Gastrocnemius medialis (tissue), 4 donors: ENCODE measurements around the gene FAM83C. TPM values are rescaled to one million over a fixed set of nuclear protein-coding genes. Genes with fewer than 3 reads are reported as not detected.
A peak's percentile ranks its signal among the peaks of the same experiment; 100 is the strongest.

Source experiments
- ATAC-seq, 2 donors: fragments of 150-250 bp; one replicate each; pipeline ENCODE4 v1.9.1; 2016
- DNase-seq, 2 donors: peaks; one replicate each; pipeline ENCODE4 v3.0.0-alpha.2; 2019
- H3K27ac ChIP-seq, 4 donors: fragments of 200-600 bp; sonication (generic); 1 replicate in 1 of 4; 2 replicates in 3 of 4; pipeline ENCODE4 v1.5.1; 2016 to 2018; ENCODE audit warnings: mild to moderate bottlenecking in 2 of 4, moderate library complexity in 1 of 4
- H3K27me3 ChIP-seq, 3 donors: fragments of 200-600 bp; sonication (generic) in 2 of 3; 1 replicate in 1 of 3; 2 replicates in 2 of 3; pipeline versions ENCODE4 v1.5.1 to v1.6.0; 2016 to 2019; ENCODE audit warnings: mild to moderate bottlenecking in 1 of 3, moderate library complexity in 1 of 3
- H3K36me3 ChIP-seq, 2 donors: fragments of 200-600 bp; sonication (generic) in 1 of 2; one replicate each; pipeline ENCODE4 v1.5.1; 2017 to 2018
- H3K4me1 ChIP-seq, 2 donors: fragments of 200-600 bp; sonication (generic) in 1 of 2; one replicate each; pipeline ENCODE4 v1.5.1; 2016 to 2017; ENCODE audit warnings: mild to moderate bottlenecking in 2 of 2
- H3K4me3 ChIP-seq, 4 donors: fragments of 200-600 bp; sonication (generic) in 3 of 4; 1 replicate in 1 of 4; 2 replicates in 3 of 4; pipeline ENCODE4 v1.5.1; 2016 to 2019; ENCODE audit warnings: mild to moderate bottlenecking in 2 of 4
- H3K9me3 ChIP-seq, 3 donors: fragments of 200-600 bp; sonication (generic) in 2 of 3; 1 replicate in 1 of 3; 2 replicates in 2 of 3; pipeline ENCODE4 v1.5.1; 2016 to 2019
- POLR2A ChIP-seq, 2 donors: fragments of 450-650 bp; IDR thresholded peaks; one replicate each; pipeline ENCODE4 v1.6.1; 2017; ENCODE audit warnings: antibody characterized with exemption in 2 of 2, mild to moderate bottlenecking in 2 of 2, moderate library complexity in 2 of 2
- in situ Hi-C, 4 donors: fragments of 200-750 bp; cut with MboI; loops; one replicate each; pipeline versions ENCODE4 v1.15.0 to v1.8.0; 2017; ENCODE audit warnings: low sequenced_read_pairs in 4 of 4
- intact Hi-C: fragments of 100-400 bp; cut with DNase I; formaldehyde crosslinking; loops from one replicate; pipeline ENCODE4 v1.15.1; 2023; ENCODE audit warnings: low total_unique reads
- total RNA-seq, 4 donors: library from RNA; depleted of rRNA; stranded (reverse); fragments of >200 nt; gene quantifications; one replicate each; pipeline versions ENCODE4 v1.1.0 to v1.2.3, GENCODE V29; 2016
- TF ChIP-seq, protein P1 (sequence below), 5 experiments: fragments of 450-650 bp in 3 of 5; fragments of 200-600 bp in 2 of 5; sonication (generic) in 2 of 5; IDR thresholded peaks in 4 of 5; conservative IDR thresholded peaks in 1 of 5; 1 replicate in 4 of 5; 2 replicates in 1 of 5; pipeline ENCODE4 v1.5.1; 2016 to 2019; ENCODE audit warnings: antibody characterized with exemption in 5 of 5, mild to moderate bottlenecking in 3 of 5, moderate library complexity in 3 of 5

Gene FAM83C
- total RNA-seq, 4 donors from 2014 or later: not detected

DNA sequence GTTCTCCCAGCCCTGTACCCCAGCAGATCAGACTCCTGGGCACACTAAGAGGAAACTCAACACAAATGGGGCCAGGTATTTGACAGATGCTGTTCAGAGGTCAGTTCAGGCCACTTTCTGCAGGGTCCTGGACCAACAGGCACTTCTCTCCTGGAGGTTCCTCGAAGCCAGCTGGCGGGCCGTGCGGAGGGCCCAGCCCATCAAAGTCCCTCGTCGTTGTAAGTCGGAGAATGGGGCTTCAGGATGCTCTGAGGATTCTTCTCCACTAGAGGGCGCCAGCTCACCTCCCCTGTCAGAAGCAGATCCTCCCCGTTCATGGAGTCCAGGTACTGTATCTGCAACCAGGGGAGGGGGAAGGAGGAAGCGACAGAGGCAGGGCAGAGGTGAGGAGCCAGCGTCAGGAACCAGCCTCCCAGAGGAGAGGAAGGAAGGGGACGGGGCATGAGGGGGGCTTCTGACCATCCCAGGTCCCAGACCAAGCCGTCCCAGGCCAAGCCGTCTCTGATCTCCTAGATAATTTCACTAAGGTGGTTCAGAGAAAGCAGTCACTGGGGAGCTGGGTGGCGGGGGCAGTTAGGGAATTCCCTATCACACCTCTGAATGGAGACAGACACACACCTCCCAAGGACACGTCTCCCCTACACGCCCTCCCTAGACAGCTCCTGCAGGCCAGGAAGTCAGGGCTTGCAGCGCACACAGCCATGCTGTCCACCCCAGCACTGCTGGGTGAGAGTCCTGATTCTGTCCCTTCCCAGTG, 11.7 kb upstream of the FAM83C start:
- H3K36me3 ChIP-seq: peaks cover 0 to 6% of the 10 kb centered on the region in 2 donors
- peak; percentile 39 to 46 for ATAC-seq
- H3K27me3 ChIP-seq: no peaks in the 10 kb centered on the region
- intact Hi-C loops (loop anchor here (1.0 to 10.0 kb wide), 3 partner anchors 61 to 143 kb away; no protein-coding TSS in a partner anchor), in situ Hi-C loops (loop anchor here (5.0 kb wide), 2 partner anchors 138 to 143 kb away; no protein-coding TSS in a partner anchor)
- no peak for TF ChIP-seq POLR2A (IDR thresholded peaks at IDR 0.05)
- TF ChIP-seq, protein P1, sequence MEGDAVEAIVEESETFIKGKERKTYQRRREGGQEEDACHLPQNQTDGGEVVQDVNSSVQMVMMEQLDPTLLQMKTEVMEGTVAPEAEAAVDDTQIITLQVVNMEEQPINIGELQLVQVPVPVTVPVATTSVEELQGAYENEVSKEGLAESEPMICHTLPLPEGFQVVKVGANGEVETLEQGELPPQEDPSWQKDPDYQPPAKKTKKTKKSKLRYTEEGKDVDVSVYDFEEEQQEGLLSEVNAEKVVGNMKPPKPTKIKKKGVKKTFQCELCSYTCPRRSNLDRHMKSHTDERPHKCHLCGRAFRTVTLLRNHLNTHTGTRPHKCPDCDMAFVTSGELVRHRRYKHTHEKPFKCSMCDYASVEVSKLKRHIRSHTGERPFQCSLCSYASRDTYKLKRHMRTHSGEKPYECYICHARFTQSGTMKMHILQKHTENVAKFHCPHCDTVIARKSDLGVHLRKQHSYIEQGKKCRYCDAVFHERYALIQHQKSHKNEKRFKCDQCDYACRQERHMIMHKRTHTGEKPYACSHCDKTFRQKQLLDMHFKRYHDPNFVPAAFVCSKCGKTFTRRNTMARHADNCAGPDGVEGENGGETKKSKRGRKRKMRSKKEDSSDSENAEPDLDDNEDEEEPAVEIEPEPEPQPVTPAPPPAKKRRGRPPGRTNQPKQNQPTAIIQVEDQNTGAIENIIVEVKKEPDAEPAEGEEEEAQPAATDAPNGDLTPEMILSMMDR (IDR thresholded peaks at IDR 0.05 in 4 of 5, conservative IDR thresholded peaks at IDR 0.05 in 1 of 5): peak; percentile 68 to 95 (median 92)
- no peaks in the 10 kb centered on the region for H3K9me3 ChIP-seq
- peaks cover 12 to 40% of the 10 kb centered on the region in 2 donors for H3K4me1 ChIP-seq
- peak; percentile 67 to 81 for DNase-seq
- H3K27ac ChIP-seq: peak overlapping the region in 3 of 4 donors; percentile 82 to 90 (median 83)
- no peak overlapping the region for H3K4me3 ChIP-seq

DNA sequence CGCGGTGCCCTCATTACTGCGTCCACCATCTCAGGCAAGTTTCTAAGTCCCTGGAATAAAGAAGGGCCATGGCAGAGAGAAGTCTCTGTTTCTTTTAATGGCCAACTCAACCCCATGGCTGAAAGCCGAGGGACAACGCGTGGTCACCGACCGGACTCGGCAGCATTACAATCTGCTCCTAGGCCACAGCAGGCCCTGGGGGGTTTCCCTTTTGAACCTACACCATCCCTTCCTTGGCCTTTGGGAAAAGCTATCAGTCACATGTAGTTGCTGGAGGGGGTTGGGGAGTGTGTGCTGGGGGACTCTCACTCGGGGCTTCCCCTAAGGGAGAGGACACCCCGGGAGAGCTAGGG, 11.1 kb upstream of the FAM83C start:
- Histone ChIP-seq H3K27ac (no peak overlapping the region), H3K4me1 (peaks cover 10 to 34% of the 10 kb centered on the region in 2 donors), H3K36me3 (peaks cover 0 to 6% of the 10 kb centered on the region in 2 donors), H3K27me3 (no peaks in the 10 kb centered on the region), H3K9me3 (no peaks in the 10 kb centered on the region), H3K4me3 (no peak overlapping the region)
- no peak for DNase-seq
- no peak for ATAC-seq
- intact Hi-C loops (loop anchor here (1.0 to 10.0 kb wide), 2 partner anchors 61 to 136 kb away; no protein-coding TSS in a partner anchor), in situ Hi-C loops (loop anchor here (5.0 kb wide), 2 partner anchors 139 to 144 kb away; no protein-coding TSS in a partner anchor)
- TF ChIP-seq, protein P1 (IDR thresholded peaks at IDR 0.05 in 4 of 5, conservative IDR thresholded peaks at IDR 0.05 in 1 of 5): no peak

DNA sequence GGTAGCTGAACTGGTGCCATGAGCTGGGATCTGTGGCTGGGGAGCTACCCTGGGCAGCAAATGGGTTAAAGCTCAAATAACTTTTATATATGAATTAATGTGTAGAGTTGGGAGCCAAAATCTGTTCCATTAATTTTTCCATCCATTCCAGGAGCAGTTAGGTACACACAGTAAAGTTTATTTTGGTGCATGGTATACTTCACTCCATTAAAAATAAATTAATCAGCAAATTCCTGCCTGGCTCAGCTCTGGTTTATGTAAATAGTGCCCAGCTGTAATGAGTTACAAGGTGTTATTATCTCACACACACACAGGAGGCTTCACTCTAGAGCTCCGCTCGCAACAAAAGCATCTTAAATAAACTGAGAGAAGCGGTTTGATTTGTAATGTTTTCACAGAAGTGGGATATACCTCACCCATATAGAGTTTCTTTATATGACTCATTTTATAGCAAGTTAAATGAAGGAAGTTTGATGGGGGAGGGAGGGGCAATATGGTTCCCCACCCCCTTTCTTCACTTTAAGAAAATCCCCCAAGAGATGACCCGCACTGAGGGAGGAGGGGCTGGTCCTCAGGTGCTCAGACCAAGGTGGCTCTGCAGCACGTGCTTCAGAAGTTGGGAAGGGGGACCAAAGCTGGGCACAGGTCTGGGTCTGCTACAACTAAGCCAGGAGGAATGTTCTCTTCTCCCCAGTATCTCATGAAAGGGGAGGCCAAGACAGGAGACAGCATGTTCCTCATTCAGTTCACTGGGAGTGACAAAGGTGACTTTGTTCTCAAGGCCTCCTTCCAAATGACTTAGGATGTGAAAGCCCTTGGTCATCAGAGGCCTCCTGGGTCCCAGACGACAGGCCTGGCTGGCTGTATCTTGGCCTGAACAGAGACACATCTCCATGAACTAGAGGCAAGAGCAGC, 10.5 kb upstream of the FAM83C start:
- TF ChIP-seq POLR2A (IDR thresholded peaks at IDR 0.05): no peak
- TF ChIP-seq, protein P1 (IDR thresholded peaks at IDR 0.05 in 4 of 5, conservative IDR thresholded peaks at IDR 0.05 in 1 of 5): no peak
- Histone ChIP-seq H3K9me3 (no peaks in the 10 kb centered on the region), H3K4me3 (no peak overlapping the region), H3K36me3 (peaks cover 0 to 6% of the 10 kb centered on the region in 2 donors), H3K27me3 (no peaks in the 10 kb centered on the region), H3K4me1 (peaks cover 6 to 28% of the 10 kb centered on the region in 2 donors), H3K27ac (no peak overlapping the region)
- intact Hi-C loops (loop anchor here (1.0 to 10.0 kb wide), 2 partner anchors 62 to 137 kb away; no protein-coding TSS in a partner anchor), in situ Hi-C loops (loop anchor here (5.0 kb wide), 2 partner anchors 140 to 145 kb away; no protein-coding TSS in a partner anchor)
- ATAC-seq (no peak), DNase-seq (no peak)

DNA sequence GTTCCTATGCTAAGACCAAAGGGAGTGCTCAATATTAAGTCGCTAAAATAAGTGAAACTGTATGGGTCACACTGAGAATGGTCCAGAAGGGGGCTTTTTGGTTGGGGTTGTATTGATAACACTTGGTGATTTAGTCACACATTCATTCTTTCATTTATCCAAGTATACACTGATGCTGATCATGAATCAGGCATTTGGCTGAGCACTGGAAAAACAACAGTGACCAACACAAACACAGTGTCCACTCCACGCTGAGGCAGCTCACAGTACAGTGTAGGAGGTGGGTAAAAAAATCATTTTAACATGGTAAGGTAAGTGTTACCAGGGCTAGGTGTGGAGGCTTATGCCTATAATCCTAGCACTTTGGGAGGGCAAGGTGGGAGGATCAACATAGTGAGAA, 9.2 kb upstream of the FAM83C start:
- Histone ChIP-seq H3K4me1 (peaks cover 0 to 15% of the 10 kb centered on the region in 2 donors), H3K36me3 (peaks cover 0 to 6% of the 10 kb centered on the region in 2 donors), H3K4me3 (no peak overlapping the region), H3K27ac (no peak overlapping the region), H3K27me3 (peaks cover 0 to 5% (median 0%) of the 10 kb centered on the region in 3 donors), H3K9me3 (no peaks in the 10 kb centered on the region)
- DNase-seq (no peak), ATAC-seq (no peak)
- in situ Hi-C loops (loop anchor here (5.0 kb wide), 2 partner anchors 141 to 146 kb away; no protein-coding TSS in a partner anchor), intact Hi-C loops (loop anchor here (10.0 kb wide), 1 partner anchor 63 kb away; no protein-coding TSS in a partner anchor)
- TF ChIP-seq, protein P1 (IDR thresholded peaks at IDR 0.05 in 4 of 5, conservative IDR thresholded peaks at IDR 0.05 in 1 of 5): no peak
- TF ChIP-seq POLR2A (IDR thresholded peaks at IDR 0.05): no peak
